GM19372 (cell line): ENCODE results near the gene PLEKHM2.

Source experiments
- ATAC-seq: cut with Tn5 transposase; IDR thresholded peaks from one replicate; pipeline ENCODE4 v1.9.1; 2021; ENCODE audit warnings: mild to moderate bottlenecking, low read depth, moderate library complexity; ENCODE audit not compliant: unreplicated experiment

PLEKHM2 gene

DNA sequence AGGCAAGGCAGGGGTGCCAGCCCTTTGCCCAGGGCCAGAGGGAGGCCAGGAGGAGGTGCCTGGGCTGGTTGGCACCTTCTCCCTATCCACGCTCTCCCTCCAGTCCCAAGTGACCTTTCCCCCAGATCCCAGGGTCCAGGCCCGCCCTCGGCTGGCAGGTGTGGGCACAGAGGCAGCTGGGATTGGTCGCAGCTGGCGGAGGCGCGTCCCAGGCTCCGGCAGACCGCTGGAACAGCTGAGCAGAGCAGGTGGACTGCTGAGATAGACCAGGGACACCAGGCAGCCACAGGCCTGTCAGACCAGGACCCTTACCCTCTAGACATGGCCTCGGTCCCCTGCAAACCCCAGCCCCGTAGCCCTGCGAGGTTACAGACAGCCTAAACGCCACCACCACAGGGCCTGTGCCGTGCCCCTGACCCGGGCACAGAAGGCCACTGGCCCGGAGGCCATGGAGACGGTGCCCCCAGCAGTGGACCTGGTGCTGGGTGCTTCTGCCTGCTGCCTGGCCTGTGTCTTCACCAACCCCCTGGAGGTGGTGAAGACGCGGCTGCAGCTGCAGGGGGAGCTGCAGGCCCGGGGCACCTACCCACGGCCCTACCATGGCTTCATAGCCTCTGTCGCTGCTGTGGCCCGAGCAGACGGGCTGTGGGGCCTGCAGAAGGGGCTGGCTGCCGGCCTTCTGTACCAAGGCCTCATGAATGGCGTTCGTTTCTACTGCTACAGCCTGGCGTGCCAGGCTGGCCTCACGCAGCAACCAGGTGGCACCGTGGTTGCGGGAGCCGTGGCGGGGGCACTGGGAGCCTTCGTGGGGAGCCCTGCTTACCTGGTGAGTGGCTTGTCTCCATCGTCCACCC lies 52.1 kb downstream of the PLEKHM2 start, which contains the start of gene SLC25A34:
Gene SLC25A34, plus strand, starts transcription at position 221 of the 854 bp plus-strand sequence. Its CDS starts 228 bp downstream, at position 449.
- ATAC-seq: no peak

DNA sequence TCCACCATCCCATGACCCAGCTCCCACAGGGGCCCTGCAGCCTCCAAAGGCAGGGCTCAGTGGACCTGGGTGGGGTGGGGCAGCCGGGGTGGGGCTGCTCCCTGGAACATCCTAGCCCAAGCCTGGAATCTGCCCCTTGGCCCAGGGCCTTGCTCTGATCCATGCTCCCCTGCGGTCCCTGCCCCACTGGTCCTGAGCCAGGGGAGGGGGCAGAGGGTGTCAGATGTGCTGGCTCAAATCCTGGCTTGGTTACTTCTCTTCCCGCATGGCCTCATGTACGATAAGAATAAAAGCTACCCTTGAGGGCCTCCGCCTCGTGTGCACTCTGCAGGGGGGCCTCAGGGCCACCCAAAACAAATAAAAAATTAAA lies 52.8 kb downstream of the PLEKHM2 start:
- ATAC-seq: no peak

DNA sequence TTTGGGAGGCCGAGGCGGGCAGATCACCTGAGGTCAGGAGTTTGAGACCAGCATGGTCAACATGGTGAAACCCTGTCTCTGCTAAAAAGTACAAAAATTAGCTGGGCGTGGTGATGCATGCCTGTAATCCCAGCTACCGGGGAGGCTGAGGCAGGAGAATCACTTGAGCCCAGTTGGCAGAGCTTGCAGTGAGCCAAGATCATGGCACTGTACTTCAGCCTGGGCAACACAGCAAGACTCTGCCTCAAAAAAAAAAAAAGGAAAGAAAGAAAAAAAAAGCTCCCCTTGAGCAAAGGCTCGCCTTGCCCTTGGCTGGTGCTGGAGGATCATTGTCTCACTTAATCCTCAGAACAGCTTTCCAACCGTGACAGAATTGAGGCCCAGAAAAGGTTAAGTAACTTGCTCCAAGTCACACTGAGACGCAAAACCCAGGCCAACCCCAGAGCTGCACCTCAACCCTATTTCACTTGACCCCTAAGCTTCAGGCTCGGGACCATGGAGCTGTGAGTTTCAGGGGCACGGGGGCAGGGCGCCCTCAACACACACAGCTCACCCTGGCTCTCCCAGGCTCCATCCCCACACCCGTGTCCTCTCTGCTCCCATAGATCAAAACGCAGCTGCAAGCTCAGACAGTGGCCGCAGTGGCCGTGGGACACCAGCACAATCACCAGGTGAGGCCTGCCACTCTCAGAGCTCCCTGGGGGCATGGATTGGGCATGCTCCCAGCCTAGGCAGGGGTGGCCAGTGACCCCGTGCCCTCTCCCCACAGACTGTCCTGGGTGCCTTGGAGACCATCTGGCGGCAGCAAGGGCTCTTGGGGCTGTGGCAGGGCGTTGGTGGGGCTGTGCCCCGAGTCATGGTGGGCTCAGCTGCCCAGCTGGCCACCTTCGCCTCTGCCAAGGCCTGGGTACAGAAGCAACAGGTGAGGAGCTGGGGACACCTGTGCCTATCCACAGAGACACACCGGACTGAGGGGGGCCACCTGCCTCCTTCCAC lies 53.5 kb downstream of the PLEKHM2 start:
- ATAC-seq: no peak

DNA sequence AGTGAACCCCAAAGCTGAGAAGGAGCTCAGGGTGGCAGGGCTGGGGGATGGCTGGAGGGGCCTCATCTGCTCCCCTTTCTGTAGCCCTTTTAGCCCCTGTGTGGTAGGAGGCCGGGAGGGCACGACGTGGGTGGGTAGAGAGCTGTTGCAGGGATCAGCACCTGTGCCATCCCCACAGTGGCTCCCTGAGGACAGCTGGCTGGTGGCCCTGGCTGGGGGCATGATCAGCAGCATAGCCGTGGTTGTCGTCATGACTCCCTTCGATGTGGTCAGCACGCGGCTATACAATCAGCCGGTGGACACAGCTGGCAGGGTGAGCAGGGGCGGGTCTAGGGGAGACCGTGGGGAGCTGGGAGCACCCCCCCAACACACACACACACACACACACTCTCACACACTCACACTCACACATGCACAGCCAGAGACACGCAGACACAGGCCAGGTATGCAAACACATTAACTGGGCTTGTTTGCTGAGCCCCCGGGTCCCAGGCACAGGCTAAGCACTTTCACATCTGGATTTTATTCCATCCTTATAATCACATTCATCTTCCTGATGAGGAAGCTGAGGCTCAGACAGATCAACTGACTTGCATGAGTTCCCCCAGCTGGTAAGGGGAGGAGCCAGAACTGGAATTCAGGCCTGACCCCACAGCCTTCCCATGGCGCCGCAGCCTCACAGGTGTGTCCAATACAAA lies 54.4 kb downstream of the PLEKHM2 start:
- no peak for ATAC-seq

DNA sequence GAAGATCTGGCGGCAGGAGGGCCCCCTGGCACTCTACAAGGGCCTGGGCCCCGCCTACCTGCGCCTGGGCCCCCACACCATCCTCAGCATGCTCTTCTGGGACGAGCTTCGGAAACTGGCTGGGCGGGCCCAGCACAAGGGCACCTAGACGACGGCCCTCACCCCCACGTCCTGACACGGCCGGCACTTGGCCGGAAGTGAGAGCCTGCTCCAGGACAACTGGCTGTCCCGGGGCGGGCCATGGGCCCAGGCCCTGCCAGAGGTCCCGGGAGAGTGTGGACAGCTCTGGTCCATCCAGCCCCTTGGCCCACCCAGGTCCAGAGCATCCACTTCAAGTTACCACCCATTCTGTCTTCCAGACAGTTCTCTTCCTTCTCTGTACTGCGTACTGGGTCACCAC lies 55.1 kb downstream of the PLEKHM2 start:
- no peak for ATAC-seq

DNA sequence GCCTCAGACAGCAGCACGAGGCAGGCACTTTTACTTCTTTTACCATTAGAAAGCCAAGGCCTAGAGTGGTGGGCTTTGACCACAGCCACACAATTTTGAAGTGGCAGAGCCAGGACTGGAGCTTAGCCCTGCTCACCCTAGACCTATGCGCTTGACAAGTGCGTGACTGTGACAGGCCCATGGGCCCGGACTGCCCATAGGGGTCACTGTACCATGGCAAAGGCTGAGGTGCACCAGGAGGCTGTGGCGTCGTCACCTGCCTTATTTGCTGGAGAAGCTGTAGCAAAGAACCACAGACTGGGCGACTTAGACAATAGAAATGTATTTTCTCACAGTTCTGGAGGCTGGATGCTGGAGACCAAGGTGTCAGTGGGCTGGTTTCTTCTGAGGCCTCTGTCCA lies 55.6 kb downstream of the PLEKHM2 start:
- ATAC-seq: no peak

DNA sequence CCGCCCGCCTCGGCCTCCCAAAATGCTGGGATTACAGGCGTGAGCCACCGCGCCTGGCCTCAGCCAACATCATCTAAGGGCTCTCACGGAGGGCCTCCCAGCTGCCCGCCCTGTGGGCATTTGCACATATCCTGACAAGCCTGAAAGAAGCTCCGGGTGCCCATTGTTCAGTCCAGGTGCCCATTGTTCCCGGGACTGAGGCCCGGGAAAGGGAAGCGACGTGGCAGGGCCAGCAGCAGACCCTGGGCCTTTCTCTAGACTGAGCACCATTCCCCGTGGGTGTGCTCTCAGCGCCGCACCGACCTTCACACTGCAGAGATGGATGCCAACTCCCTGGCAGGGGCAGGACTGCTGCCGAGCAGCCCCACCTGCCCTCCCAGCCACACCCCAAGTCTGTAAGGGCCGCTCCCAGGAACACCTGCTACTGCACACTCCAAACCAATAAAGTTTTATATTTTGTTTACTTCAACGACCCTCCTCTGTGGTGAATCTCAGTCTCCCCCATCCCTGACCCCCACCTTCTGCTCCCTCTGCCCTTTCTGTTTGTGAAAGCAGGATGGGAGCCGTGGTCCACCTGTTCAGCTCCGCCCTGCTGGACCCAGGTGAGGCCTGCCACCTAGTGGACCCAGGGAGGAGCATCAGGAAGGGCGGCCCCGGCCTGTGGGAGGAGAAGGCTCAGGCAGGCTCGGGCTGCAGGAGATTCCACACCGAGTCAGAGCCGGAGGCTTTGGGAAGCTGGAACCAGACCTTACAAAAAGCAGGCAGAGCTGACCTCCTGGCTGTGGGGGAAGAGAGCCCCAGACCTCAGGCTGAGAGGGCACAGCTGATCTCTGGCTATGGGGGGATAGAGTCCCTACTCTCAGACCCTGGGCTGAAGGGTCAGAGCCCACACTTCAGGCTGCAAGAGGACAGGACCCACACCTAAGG lies 57.1 kb downstream of the PLEKHM2 start:
- no peak for ATAC-seq

DNA sequence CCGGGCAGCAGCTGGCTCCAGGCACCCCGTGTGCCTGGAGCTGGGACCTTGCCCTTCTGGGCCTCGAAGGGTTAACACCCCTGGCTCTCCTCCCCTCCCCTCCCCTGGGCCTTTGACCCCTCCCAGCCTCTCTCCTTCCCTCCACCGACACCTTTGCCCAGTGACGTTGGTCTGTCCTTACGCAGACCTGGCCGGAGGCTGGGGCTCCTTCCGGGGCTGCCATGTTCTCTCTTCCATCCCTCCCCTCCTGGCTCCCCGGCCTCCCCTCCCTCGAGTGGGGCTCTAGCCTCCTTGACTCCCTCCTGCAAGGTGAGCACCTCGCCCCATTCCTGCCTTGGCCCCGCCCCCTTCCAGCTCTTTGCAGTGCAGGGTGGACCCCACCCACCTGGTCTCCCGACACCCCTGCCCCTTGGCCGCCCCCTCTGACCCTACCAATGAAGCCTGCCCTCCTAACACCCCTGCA lies 58.2 kb downstream of the PLEKHM2 start, which contains the start of gene TMEM82:
Gene TMEM82, plus strand, starts transcription at position 161 of the 463 bp plus-strand sequence. Its CDS starts 61 bp downstream, at position 222.
- ATAC-seq: no peak

DNA sequence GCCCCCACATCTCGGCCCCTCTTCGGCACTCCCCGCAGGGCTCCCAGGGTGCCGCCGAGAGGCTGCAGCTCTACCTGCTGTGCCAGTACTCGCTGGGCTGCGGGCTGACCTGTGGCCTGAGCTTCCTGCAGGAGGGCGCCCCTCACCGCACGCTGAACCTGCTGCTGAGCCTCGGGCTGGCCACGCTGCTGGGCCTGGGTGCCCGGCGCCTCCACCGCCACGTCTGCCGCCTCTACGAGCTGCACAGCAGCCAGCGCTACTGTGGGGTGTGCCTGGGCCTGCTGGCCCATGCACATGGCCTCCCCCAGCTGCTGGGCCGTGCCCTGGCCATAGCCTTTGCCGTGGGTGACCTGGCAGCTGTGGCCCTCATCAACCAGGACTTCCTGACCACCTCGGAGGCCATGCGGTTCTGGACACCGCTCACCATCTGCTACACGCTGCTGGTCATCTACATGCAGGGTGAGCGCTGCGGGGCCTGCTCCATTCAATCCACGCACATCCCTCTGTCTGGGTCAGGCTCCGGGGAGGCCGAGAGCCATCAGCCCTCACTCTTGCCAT lies 60.1 kb downstream of the PLEKHM2 start:
- no peak for ATAC-seq

DNA sequence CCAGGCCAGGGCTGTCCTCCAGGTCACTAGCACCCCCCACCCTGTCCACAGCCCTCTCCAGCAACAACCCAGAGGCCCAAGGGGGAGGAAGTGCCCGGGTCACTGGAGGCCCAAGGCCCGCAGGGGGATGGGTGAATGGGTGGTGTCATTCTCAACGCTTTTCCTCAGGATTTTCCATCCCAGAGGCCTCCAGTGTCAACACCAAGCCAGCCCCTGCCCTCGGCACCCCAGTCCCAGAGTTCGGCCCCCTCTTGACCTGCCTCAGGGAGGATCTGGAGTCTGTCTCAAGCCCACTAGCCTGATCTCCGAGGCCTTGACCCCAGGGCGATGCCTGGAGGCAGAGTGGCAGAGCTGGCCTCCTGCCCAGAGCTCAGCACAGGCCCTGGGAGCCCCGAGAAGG lies 63.3 kb downstream of the PLEKHM2 start:
- no peak for ATAC-seq

DNA sequence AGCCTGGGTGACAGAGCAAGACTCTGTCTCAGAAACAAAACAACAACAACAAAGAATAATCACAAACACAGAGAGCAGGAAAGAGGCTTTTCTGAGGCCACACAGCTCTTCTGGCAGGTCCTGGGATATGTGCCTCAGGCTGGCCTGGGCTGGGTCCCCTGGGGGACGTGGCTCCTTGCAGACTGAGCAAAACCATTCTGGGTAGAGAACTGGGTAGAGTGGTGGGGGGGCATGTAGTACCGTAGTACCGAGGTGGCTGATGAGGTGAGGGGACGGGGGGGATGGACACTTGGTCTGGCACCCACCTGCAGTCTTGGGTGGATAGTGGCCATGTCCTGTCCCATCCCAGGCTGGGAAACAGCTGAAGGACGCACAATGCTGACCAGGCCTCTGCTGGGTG lies 64.1 kb downstream of the PLEKHM2 start:
- no peak for ATAC-seq

DNA sequence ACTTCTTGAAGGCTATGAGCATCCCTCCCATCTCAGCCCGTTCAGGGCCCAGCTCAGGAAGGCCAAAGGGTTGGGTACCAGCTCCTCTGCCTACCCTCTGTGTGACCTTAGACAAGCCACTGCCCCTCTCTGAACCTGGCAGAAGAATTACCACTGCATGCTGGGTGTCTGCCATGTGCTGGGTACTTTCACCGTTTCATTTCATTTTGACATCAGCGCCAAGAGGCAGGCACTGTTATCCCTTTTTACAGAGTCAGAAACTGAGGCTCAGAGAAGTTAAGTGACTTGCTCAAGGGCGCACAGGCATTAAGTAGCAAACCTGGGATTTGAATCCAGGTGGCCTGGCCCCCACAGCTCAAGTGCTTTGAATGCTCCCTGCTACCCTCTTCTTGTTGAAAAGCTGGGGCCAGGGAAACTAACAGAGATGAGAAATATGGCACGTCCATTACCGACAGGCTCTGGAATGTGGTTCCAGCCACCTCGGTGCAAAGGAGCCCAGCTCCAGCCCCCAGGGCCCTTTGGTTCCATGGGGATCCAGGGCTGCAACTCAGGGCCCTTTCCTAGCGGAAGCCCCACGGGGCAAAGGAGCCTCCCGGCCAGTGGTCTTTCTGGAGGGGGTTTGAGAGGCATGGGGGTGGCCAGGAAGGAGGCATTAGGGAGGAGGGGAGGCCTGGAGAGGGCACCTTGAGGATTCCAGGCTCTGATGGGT lies 64.7 kb downstream of the PLEKHM2 start:
- no peak for ATAC-seq

DNA sequence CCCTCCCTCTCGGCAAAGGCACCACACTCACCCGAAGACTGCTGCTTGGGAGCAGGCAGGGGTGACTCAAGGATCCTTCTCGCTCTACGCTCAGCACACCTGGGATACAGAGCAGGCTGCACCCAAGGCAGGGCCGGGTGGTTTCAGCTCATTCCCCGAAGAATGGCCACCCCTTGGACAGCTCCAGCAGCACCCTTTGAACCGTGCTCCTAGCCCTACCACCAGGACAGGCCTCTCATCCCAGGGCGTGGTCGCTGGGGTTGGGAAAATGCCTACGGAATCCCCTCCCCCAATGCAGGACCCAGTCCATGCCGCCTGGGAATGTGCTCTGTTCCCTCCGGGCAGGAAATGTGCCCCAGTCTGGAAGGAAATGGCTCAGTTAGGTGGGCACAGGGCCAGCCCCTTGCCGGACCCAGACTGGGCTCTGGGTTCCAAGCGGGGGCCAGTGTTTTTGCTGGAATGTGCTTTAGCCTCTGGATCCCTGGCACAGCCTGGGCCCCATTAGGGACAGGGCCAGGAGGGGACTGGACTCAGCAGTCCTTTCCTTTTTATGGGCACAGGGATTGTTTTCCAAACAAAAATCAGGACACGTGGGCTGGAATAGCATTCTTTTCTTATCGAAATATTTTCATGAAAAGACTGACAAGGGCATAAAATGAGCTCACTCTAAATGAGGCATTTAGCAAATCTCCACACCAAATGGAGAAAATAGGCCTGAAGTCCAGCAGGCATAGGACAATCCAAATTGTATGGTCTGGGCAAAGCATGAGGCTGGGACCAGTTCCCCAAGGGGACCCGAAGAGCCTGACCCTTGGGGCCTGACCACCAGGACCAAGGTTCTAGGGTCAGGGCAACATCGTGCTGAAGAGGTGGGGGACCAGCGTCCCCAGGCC lies 65.5 kb downstream of the PLEKHM2 start:
- ATAC-seq: no peak

DNA sequence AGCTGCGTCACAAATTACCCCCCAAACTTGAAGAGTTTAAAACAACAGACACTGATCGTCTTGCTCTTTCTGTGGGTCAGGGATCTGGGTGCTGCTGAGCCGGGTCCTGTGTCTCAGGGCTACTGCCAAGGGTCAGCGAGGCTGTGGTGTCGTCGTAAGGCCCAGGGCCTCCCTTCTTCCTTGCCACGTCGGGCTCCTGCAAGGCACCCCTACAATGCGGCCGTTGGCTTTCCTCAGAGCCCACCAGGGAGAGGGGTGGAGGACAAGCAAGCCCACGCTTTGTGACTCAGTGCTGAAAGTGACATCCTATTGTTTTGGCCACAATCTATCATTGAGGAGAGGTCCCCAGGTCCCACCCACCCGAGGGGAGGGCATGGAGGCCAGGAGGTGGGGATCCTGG lies 66.8 kb downstream of the PLEKHM2 start:
- ATAC-seq: no peak

DNA sequence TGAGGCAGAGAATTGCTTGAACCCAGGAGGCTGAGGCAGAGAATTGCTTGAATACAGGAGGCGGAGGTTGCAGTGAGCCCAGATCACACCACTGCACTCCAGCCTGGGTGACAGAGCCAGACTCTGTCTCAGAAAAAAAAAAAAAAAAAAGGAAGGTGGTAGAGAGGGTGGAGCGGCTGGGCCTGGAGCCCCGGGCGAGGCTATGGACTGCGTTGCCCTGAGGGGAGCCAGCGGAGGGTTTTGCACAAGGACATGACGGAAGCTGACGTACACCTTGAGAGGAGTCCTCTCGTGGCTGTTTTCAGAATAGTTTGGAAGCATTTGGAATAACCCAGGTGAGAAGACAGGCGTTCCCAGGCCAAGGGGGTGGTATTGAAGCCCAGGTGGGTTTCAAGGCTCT lies 67.6 kb downstream of the PLEKHM2 start:
- ATAC-seq: no peak

DNA sequence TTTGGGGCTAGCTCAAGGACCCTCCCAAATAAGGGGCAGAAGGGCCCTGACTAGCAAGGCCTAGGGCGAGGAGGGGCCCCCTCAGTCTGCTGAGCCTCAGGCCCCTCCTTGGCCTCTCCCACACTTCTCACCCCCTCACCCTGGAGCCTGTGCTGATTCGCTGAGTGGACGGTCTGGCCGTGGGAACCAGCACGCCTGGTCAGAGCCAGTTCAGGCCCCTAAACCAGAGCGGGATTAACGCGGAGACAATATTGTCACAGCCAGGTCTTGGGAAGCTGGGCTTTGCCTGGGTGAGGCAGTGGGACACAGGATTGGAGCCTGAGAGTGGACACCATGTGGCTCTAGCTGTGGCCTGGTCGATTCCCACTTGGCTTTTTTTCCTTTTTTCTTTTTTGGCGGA lies 69.7 kb downstream of the PLEKHM2 start:
- no peak for ATAC-seq

DNA sequence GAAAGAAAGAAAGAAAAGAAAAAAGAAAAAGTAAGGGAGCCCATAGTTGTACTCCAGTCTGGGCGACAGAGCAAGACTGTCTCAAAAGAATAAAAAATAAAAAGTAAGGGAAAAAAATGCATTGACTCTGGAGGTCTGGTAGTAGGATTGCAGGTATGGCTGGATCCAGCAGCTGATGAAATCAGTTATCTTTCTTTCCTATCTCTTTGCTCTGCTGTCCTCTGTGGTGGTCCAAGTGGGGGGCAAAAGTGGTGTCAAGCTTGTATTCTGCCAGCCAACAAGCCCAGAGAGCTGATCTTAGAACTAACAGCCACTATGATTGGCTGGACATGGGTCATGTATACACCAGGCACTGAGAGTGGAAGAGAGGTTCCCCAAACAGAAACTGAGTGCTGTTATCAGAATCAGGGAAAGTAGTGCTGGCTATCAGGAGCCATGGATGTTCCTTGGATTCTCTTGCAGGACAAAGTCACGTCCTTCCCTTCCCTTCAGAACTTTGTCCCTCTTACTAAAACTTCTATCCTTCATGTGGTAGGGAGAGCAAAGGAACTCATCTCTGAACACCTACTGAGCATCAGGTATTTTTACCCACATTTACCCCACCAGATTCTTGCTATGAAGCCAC lies 71.0 kb downstream of the PLEKHM2 start:
- ATAC-seq: no peak
